Stimulated activated CD4-positive, alpha-beta T cell treated with anti-CD3 and anti-CD28 coated beads, Interleukin-2, amount 100 ng/mL, for 48 hours (primary cell): ENCODE measurements around the gene PPM1F.
"Not testable (repeated sequence)": the region's sequence is repeated elsewhere in the genome, so short reads cannot be mapped to it uniquely, and the experiment has no call there.

Experiments
- DNase-seq, 2 donors: peaks; one replicate each; pipeline ENCODE4 v3.0.0-alpha.2; 2020

PPM1F gene

DNA sequence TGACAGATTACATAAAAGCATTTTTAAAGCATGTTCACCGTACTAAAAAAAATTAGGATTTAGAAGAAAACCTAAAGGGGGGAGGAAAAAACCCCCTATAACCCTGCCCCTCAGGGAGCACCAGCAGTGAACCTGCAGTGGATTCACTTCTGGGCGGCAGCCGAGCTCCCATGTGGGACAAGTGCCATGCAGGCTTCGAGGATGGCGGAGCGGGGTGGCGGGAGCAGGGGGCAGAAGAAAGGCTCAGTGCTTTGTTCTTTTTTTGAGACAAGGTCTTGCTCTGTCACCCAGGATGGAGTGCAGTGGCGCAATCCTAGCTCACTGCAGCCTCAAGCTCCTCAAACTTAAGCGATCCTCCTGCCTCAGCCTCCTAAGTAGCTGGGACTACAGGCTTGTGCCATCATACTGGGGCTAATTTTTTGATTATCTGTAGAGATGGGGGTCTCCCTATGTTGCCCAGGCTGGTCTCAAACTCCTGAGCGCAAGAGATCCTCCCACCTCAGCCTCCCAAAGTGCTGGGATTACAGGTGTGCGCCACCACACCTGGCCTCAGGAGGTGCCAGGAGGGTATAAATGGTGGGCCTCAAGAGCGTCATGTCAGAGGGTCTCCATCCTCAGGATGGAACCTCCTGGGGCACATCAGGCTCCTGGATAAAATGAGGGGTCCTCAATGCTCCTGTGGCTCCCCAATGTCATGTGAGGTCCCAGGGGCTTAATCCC is 34.0 kb downstream of the PPM1F start:
- no peak for DNase-seq

DNA sequence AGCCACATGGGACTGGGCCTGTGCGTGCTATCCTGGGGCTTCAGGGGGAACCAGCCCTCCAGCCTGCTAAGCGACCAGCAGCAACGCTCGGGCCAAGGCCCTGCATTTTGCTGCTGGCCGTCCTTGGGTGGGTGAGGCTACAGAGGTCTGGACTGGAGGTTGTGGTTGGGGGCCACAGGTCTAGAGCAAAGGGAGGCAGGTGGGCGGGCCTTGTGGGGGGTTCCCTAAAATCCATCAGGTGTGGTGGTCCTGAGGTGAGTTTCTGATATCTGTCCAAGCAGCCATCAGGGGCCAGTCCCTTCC is 34.7 kb downstream of the PPM1F start:
- DNase-seq, result no peak

DNA sequence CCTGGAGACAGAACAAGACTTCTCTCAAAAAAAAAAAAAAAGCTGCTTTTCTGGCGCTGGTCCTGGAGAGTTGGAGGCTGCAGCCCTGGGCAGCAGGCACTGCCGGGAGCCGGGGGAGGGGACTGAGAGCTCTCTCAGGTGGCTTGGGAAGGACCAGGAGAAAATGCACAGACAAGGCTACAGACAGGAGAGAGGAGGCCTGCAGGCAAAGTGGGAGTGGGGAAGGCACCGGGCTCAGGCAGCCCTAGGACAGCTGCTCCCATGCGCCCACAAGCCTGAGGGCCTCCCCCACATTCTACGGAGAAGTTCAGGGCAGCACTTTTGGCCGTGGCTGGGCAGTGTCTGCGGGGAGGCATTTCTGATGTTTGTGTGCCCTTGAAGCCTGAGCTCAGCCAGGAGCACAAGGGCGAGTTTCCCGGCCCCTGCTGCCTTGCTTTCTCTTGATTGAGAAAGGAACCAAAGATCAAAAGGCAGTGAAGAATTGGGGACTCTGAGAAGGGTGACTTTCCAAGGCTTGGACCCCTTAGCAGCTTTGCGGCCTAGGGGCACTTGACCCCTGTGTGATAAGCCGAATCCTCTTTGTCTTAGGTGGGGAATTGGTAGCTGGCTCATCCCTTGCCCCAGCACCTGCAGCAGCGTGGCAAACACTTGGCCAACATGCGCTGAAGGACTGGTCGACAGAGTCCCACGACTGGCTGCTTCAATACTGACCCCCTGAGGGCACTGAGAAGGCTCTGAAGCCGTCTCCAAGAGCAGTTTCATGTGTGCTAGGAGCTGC is 35.3 kb downstream of the PPM1F start:
- no peak for DNase-seq

DNA sequence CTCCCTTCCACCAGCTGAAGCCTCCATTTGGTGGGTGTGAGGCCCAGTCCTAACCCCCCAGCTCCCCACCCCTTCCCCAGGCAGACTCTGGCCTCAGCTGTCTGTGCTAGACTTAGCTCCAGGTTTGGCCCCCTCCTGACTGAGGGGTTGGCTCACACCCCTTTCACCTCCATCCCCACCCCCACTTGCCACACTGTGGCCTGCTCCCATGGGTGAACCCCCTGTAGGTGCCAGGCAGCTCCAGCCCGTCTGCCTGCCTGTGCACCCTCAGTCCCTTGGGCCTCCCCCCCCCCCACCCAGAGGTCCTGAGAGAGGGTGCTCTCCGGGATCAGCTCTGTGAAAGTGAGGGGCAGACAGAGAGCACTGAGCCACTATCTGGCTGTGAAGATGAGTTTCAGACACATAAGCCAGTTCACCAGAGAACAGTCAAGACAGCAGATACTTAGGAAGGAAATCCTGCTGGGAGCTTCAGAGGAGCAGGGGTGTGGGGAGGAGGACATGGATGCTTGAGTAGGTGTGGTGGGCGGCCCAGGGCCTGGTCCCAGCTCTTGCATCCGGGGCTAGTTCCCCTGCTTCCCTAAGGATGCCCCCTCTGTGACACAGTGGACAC is 36.2 kb downstream of the PPM1F start:
- no peak for DNase-seq

DNA sequence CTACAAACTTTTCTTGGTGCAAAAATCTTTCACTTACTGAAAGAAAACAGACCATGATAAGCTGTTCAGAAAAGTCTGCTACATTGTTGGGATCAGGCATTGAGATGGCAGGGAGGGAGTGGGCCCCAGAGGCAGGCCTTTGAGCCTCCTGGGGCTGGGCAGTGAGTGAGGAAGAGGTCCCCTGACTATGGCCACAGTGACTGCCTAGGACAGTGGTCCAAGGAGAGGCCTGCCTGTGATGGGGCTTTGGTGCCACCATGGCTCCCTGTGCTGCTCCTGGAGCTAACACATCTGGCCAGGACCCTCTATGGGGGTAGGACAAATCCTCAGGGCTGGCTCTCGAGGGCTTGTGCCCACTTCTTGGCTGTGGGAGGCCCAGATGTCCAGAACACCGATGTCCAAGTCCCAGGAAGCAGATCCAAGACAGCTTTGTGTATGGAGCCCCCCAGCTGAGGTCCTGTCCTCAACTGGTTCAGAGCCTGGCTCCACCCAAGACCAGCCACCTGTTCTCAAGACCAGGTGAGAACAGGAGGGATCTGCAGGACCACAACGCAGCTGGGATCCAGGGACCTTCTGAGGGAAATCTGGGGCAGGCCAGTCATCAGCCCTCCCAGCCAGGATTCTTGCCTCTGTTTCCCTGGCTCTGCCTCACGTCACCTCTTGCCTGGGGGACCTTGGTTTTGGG is 36.9 kb downstream of the PPM1F start:
- DNase-seq, result no peak

DNA sequence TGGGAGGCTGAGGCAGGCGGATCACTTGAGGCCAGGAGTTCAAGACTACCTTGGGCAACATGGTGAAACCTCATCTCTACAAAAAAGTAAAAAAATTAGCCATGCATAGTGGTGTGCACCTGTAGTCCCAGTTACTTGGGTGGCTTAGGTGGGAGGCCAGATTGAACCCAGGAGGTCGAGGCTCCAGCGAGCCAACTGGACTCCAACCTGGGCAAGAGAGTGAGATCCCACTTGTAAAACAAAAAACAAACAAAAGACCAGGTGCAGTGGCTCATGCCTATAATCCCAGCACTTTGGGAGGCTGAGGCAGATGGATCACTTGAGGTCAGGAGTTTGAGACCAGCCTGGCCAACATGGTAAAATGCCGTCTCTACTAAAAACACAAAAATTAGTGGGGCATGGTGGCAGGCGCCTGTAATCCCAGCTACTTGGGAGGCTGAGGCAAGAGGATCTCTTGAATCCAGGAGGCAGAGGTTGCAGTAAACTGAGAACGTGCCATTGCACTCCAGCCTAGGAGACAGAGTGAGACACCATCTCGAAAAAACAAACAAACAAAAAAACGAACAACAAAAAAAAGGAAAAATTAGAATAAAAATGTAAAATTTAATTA is 38.5 kb downstream of the PPM1F start:
- DNase-seq, result not testable (repeated sequence)

DNA sequence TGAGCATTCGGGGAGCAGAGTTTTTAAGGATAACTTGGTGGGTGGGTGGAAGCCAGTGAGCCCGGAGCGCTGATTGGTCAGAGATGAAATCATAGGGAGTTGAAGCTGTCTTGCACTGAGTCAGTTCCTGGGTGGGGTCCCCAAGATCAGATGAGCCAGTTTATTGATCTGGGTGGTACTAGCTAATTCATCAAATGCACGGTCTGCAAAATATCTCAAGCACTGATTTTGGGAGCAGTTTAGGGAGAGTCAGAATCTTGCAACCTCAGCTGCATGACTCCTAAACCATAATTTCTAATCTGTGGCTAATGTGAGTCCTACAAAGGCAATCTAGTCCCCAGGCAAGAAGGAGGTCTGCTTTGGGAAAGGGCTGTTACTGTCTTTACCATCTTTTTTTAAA is 42.3 kb downstream of the PPM1F start:
- not testable (repeated sequence) for DNase-seq

DNA sequence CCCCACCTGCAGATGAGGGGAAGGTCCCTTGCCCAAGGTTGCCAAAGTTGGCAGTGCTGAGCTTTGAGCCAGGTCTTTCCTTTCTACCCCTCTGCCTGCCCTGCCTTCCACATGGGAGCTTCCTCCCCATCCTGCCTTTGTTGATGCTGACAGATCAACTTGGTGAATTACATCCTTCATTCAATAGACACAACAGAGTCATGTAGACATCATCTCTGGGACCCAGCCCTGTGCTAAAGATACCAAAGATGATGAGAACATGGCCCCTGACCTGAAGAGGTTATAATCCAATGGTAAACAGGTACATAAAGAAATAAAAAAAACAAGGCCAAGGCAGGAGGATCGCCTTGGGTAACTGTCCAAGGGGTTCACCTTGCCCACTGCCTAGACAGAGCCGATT is 42.8 kb downstream of the PPM1F start:
- DNase-seq, result no peak

DNA sequence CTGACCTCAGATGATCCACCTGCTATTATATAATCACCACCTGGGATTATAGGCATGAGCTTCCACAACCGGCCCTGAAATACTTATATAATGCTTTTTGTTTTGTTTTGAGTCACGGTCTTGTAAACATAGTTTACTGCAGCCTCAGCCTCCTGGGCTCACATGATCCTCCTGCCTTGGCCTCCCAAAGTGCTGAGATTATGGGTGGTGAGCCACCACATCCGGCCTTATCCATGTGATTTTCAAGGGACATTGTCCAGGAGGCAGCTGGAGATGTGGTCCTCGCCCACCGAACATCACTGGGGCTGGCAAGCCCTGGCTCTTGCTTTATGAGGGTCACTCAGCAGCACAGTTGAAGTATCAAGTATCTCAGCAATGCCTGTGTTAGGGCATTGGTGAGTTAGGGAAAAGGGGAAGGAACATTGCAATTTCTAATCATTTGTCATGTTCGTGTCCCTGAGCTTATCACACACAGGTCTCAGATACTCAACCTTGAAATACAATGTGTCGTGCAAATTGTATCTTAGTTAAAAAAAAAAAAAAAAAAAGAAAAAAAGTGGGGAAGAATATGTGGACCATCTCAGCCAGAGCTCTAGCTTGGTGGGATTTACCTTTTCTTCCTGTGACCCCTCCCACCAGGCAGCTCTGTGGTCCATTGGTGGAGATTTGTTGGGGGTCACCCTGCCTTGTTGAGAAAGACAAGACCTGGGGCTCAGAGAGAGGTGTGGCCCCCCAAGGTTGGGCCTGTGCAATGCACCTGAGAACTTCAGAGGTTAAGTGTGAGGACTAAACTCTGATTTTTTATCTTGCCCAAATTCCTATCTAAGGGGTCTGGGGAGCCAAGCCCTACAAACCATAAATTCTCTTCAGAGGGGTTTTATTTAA is 44.8 kb downstream of the PPM1F start:
- no peak for DNase-seq

DNA sequence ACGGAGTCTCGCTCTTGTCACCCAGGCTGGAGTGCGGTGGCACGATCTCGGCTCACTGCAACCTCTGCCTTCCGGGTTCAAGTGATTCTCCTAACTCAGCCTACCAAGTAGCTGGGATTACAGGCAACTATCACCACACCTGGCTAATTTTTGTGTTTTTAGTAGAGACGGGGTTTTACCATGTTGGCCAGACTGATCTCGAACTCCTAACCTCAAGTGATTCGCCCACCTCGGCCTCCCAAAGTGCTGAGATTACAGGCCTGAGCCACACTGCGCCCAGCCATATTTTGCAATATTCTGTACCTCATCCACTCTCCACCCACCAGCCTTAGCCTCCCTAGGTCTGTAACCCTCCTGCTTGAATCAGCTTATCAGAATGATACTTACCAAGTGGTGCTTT is 47.4 kb downstream of the PPM1F start:
- DNase-seq, result not testable (repeated sequence)

DNA sequence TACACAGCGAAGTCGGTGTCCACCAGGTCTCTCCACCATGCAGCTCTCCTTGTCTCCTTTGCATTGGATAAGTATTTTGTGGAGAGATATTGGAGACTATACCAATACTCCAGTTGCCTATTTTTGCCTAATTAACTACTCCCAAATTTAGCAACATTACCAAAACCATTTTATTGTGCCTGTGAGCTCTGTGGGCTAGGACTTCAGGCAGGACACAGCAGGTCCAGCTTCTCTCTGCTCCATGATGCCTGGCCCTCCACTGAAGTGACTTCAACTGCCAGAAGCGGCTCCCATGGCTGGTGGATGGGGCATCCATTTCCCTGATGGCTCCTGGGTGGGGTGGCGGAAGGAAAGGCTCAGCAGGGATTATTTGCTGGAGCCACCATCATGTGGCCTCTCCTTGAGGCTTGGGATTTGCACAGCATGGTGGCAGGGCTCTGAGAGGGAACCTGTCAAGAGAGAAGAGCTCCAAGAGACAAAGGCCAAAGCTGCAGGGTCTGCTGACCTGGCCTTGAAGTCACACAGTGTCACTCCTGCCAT is 48.3 kb downstream of the PPM1F start:
- DNase-seq, result no peak

DNA sequence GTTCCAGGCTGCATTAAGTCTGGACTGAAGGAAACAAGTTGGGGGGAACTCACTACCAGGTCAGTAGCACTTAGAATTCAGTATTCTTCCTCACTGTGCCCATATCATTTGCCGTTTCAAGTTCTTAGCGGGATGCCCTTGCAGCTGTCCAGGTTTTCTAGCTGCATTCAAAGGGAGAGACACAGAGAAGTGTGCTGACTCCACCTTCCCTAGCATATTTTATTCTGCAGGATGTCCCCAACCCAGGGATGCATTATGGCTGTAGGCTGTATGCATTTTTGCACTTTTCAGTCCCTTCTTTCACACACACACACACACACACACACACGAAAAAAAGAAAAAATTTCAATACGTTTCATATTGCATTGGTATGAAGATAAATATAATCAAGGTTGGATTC is 49.4 kb downstream of the PPM1F start:
- no peak for DNase-seq

DNA sequence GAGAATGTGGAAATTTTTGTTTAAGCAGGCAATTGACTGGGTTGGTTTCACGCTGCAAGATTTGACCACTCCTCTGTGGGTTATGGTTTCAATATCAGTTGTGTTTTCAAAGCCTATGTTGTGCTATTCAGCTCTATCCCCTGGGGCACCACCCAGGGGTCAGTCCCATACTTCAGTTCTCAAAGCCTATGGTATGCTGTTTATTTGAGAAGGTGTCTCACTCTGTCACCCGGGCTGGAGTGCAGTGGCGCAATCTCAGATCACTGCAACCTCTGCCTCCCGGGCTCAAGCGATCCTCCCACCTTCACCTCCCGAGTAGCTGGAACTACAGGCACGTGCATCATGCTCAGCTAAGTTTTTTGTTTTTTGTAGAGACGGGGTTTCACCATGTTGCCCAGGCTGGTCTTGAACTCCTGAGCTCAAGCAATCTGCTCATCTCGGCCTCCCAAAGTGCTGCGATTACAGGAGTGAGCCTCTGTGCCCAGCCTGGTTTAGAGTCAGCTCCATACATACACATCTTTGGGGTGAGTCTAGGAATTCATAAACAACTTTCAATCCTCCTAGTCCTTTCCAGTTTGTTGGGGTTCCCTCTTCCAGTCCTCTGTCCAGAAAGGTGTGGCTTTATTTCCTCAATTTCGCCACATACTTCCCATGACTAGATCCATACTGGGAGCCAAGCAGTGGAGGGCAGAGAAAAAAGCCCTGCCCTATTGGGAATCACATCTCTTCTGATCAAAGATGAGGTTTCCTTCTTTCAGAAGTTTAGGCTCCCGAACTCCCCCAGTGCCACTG is 50.2 kb downstream of the PPM1F start:
- DNase-seq, result no peak

DNA sequence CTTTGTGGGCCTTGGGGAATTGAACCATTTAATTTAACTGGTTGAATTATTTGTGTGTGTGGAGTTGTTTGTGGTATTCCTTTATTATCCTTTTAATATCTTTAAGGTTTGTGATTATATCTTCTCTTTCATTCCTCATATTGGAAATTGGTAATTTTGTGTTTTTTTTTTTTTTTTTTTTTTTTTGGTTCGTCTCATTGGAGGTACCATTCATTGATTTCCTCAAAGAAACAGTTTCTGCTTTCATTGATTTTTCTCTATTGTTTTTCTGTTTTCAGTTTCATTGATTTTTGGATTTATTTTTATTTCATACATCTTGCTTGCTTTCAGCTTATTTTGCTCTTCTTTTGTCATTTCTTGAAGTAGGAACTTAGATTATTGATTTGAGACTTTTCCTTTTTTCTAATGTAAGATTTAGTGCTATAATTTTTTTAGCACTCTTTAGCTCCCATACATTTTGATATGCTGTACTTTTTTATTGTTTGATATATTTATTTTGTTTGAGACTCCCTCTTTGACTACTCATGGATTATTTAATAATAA is 54.2 kb downstream of the PPM1F start:
- no peak for DNase-seq

DNA sequence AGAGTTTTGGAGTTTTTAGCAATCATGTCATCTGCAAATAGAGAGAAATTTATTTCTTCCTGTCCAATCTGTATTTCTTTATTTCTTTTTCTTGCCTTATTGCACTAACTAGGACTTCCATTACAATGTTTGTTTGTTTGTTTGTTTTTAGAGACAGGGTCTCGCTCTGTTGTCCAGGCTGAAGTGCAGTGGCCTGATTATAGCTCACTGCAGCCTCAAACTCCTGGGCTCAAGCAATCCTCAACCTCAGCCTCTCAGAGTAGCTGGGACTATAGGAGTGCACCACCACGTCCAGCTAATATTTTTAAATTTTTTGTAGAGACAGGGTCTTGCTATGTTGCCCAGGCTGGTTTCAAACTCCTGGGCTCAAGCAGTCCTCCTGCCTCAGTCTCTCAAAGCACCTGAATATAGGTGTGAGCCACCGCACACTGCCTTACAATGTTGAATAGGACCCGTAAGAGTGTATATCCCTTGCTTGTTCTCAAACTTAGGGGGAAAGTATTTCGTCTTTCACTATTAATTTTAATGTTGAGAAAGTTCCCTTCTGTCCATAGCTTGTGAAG is 55.6 kb downstream of the PPM1F start:
- DNase-seq, result no peak

DNA sequence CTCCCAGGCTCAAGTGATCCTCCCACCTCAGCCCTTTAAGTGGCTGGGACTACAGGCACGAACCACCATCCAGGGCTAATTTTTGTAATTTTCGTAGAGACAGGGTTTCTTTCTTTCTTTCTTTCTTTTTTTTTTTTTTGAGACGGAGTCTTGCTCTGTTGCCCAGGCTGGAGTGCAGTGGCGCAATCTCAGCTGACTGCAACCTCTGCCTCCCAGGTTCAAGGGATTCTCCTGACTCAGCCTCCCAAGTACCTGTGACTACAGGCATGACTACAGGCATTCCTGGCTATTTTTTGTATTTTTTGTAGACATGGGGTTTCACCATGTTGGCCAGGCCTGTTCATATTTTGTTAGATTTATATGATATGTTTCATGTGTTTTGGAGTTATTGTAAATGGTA is 56.4 kb downstream of the PPM1F start:
- not testable (repeated sequence) for DNase-seq

DNA sequence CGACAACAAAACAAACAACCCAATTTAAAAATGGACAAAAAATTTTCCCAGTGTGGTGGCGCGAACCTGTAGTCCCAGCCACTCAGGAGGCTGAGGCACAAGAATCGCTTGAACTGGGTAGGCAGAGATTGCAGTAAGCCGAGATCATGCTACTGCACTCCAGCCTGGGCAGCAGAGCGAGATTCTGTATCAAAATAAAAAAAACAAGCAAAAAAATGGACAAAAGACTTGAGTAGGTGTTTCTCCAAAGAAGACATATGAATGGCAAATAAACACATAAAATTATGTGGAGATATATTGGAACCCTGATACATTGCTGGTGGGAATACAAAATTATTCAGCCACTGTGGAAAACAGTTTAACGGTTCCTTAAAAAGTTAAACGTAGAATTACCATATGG is 57.8 kb downstream of the PPM1F start:
- DNase-seq, result no peak

DNA sequence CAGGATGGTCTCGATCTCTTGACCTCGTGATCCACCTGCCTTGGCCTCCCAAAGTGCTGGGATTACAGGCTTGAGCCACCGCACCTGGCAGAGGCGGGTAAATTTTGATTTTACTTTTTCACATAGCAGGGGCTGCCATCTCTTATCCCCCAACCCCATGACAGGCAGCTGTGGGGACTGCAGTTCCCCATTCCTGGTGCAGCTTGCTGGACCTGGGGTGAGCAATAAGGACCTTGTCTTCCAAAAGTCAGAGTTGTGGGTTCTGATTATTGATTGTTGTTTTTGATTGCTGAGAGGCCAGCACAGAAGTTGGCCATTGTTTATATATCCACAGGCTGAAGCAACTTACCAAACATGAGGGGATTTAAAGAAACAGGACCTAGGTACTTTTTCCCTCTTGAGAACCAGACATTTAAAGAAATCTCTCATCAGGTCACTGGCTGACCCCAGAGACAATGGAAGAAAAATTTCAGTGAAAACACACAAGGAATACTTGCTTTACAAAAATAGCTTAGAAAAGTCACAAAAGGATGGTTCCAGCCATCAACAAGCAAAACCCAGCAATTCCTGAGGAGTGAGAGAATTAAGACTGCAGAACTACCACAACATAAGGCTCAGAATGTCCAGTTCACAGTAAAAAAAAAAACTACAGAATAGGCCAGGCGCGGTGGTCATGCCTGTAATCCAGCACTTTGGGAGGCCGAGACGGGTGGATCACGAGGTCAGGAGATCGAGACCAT is 63.2 kb downstream of the PPM1F start:
- no peak for DNase-seq

DNA sequence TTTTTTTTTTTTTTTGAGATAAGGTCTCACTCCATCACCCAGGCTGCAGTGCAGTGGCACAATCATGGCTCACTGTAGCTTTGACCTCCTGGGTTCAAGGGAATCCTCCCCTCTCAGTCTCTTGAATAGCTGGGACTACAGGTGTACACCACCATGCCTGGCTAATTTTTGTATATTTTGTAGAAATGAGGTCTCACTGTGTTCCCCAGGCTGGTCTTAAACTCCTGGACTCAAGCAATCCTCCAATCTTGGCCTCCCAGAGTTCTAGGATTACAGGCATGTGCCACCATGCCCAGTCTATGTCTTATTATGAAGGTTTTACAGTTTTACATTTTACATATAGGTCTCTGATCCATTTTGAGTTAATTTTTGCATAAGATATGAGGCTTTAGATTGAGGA is 64.8 kb downstream of the PPM1F start:
- DNase-seq, result no peak

DNA sequence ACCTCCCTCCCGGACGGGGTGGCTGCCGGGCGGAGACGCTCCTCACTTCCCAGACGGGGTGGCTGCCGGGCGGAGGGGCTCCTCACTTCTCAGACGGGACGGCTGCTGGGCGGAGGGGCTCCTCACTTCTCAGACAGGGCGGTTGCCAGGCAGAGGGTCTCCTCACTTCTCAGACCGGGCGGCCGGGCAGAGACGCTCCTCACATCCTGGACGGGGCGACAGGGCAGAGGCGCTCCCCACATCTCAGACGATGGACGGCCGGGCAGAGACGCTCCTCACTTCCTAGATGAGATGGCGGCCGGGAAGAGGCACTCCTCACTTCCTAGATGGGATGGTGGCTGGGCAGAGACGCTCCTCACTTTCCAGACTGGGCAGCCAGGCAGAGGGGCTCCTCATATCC is 68.7 kb downstream of the PPM1F start:
- not testable (repeated sequence) for DNase-seq
